GM12873 (cell line): Measurements from ENCODE around the gene TNNC1.

Experiments
- TF ChIP-seq, protein P1 (sequence below): IDR thresholded peaks from 2 replicates; pipeline ENCODE4 v1.5.1; 2012; ENCODE audit warnings: low read depth, mild to moderate bottlenecking, moderate library complexity, low read length, control low read depth; ENCODE audit not compliant: insufficient read depth; ENCODE audit errors: missing control alignments

Gene TNNC1

GRCh38 chr3:52463416-52463815 lies 9.6 kb upstream of the TNNC1 start:
- TF ChIP-seq, protein P1, sequence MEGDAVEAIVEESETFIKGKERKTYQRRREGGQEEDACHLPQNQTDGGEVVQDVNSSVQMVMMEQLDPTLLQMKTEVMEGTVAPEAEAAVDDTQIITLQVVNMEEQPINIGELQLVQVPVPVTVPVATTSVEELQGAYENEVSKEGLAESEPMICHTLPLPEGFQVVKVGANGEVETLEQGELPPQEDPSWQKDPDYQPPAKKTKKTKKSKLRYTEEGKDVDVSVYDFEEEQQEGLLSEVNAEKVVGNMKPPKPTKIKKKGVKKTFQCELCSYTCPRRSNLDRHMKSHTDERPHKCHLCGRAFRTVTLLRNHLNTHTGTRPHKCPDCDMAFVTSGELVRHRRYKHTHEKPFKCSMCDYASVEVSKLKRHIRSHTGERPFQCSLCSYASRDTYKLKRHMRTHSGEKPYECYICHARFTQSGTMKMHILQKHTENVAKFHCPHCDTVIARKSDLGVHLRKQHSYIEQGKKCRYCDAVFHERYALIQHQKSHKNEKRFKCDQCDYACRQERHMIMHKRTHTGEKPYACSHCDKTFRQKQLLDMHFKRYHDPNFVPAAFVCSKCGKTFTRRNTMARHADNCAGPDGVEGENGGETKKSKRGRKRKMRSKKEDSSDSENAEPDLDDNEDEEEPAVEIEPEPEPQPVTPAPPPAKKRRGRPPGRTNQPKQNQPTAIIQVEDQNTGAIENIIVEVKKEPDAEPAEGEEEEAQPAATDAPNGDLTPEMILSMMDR: no peak

- TF ChIP-seq, protein P1: no peak
Observed at GRCh38 chr3:52461874-52462273, 8.0 kb upstream of the TNNC1 start.

DNA sequence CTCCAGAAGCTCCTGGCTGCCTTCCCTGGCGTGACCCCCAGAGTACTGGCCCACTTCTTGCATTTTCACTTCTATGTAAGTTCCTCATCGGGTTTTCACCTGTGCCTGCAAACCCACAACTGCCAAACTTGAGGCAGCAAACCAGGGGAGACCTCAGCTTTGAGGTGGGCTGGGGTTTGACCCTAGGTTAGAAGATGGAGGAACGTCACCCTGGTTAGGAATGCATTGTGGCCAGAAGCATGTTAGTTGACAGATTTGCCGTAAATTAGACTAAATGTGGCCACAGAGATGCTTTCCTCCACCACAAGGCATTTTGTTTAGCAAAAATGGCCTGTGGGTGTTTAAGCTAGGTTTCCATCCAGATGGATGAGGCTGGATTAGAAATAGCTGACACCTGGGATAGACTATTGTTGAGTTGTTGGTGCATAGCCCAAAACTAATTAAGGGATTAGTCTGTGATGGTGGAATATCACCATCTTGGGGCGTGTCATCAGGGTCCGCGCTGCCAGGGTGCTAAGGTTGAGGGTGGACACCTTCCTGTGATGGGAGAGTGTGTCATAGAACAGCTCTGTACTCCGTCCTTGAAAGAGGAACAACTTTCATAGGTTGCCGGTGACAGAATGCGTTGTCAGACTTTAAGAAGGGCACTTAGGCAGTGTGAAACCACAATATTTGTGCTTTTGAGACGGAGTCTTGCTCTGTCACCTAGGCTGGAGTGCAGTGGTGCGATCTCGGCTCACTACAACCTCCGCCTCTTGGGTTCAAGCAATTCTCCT lies 5.1 kb upstream of the TNNC1 start:
- TF ChIP-seq, protein P1: no peak

GRCh38 chr3:52458031-52458760 lies 4.4 kb upstream of the TNNC1 start:
- TF ChIP-seq, protein P1: no peak

DNA sequence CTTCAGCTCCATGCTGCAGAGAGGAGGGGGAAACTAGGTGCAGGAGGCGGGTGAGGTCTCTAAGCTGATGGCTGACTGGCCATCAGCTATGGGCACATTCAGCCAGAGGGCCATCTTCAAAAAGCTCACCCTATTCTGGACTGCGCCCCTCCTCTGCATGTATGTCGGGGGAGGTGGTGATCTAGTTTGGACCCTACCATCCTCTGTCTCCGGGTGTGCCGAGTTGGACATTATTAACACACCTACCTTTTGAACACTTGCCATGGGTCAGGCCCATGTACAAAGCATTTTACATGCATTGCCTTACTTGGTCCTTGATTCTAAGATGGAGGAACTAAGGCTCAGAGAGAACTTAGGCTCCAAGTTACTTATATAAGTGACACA lies 3.0 kb upstream of the TNNC1 start:
- TF ChIP-seq, protein P1: no peak

DNA sequence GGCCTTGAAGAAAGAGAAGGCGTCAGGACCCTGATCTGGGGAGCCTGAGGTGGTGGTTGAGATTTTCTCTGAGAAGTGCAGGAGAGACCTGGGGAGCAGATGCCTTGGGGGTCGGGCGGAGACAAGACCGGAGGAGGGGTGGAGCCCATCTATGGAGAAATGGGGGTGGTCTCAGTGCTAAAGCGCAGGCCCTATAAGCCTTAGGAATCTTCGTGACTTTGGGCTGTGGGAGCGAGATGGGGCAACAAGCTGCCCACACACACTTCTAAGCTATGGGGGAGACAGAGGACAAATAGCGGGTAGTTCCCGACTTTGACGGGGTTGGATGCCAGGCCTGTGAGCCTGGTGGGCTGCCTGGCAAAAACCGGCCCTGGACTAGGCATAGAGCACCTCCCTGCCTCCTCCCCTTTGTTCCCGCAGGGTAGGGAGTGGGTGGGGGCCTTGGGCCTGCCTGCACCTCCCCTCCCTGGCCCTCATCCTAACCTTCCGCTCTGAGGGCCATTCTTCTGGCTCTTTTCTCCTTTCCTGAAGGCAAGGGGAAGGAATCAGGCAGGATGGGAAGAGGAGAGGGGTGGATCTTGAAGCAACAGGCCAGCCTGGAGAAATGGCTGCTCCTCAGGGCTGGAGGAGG lies 2.4 kb upstream of the TNNC1 start:
- TF ChIP-seq, protein P1: no peak

GRCh38 chr3:52455283-52456168 lies 1.7 kb upstream of the TNNC1 start, which contains the start of gene NISCH:
Gene NISCH (plus strand): TSS chr3:52455604. CDS start chr3:52455642, 38 bp downstream.
- TF ChIP-seq, protein P1: no peak
